ENCODE data around the gene INPP5A.

INPP5A gene

GRCh38 chr10:132578287-132578951, 40.8 kb downstream of the INPP5A start:
- no peak for DNase-seq (ENCODE audit: low spot score)

- peak; percentile 14 for DNase-seq (ENCODE audit: low spot score)
Observed at GRCh38 chr10:132579027-132579859, 41.7 kb downstream of the INPP5A start.

GRCh38 chr10:132580143-132580542, 42.6 kb downstream of the INPP5A start:
- DNase-seq (ENCODE audit: low spot score), result no peak

GRCh38 chr10:132580617-132581016, 43.0 kb downstream of the INPP5A start:
- no peak for DNase-seq (ENCODE audit: low spot score)

- DNase-seq (ENCODE audit: low spot score), result no peak
Observed at GRCh38 chr10:132582137-132582536, 44.5 kb downstream of the INPP5A start.

GRCh38 chr10:132582771-132583170, 45.2 kb downstream of the INPP5A start:
- DNase-seq (ENCODE audit: low spot score), result no peak

GRCh38 chr10:132583456-132583855, 45.9 kb downstream of the INPP5A start:
- DNase-seq (ENCODE audit: low spot score), result no peak

- no peak for DNase-seq (ENCODE audit: low spot score)
Observed at GRCh38 chr10:132584081-132584480, 46.5 kb downstream of the INPP5A start.

- DNase-seq (ENCODE audit: low spot score), result no peak
Observed at GRCh38 chr10:132585732-132586722, 48.4 kb downstream of the INPP5A start.

- DNase-seq (ENCODE audit: low spot score), result no peak
Observed at GRCh38 chr10:132586739-132587138, 49.2 kb downstream of the INPP5A start.

- no peak for DNase-seq (ENCODE audit: low spot score)
Observed at GRCh38 chr10:132587175-132587574, 49.6 kb downstream of the INPP5A start.

GRCh38 chr10:132588301-132589013, 50.9 kb downstream of the INPP5A start:
- no peak for DNase-seq (ENCODE audit: low spot score)

- no peak for DNase-seq (ENCODE audit: low spot score)
Observed at GRCh38 chr10:132589015-132589414, 51.4 kb downstream of the INPP5A start.

GRCh38 chr10:132589681-132590080, 52.1 kb downstream of the INPP5A start:
- no peak for DNase-seq (ENCODE audit: low spot score)

- no peak for DNase-seq (ENCODE audit: low spot score)
Observed at GRCh38 chr10:132590094-132590751, 52.6 kb downstream of the INPP5A start.

- no peak for DNase-seq (ENCODE audit: low spot score)
Observed at GRCh38 chr10:132590752-132591121, 53.1 kb downstream of the INPP5A start.

- DNase-seq (ENCODE audit: low spot score), result no peak
Observed at GRCh38 chr10:132591166-132591971, 53.8 kb downstream of the INPP5A start.

- DNase-seq (ENCODE audit: low spot score), result no peak
Observed at GRCh38 chr10:132592790-132593383, 55.3 kb downstream of the INPP5A start.

GRCh38 chr10:132593389-132593788, 55.8 kb downstream of the INPP5A start:
- no peak for DNase-seq (ENCODE audit: low spot score)

All from SK-N-DZ (cell line).